SK-N-SH treated with all-trans-retinoic acid at 6 μM for 48 hours (cell line): ENCODE data around the gene PVALEF.

ENCODE experiments used
- ATAC-seq: fragments of 200-7000 bp; cut with Tn5 transposase; 3 replicates; pipeline ENCODE4 v1.9.1; 2020; ENCODE audit warnings: mild to moderate bottlenecking, moderate library complexity
- ARNTL ChIP-seq: fragments of 450-650 bp; formaldehyde crosslinking; IDR thresholded peaks from 2 replicates; pipeline ENCODE4 v1.5.0; 2020; ENCODE audit warnings: low read depth, mild to moderate bottlenecking, moderate library complexity, borderline replicate concordance
- BACH2 ChIP-seq: fragments of 250-450 bp; sonication (Bioruptor Pico); IDR thresholded peaks from 2 replicates; pipeline ENCODE4 v1.9.0; 2021; ENCODE audit warnings: mild to moderate bottlenecking, borderline replicate concordance
- CSDC2 ChIP-seq: fragments of 250-450 bp; sonication (Bioruptor Pico); IDR thresholded peaks from 2 replicates; pipeline ENCODE4 v1.5.0; 2020; ENCODE audit warnings: mild to moderate bottlenecking, moderate library complexity
- GLIS3 ChIP-seq: fragments of 250-450 bp; sonication (Bioruptor Pico); IDR thresholded peaks from 2 replicates; pipeline ENCODE4 v1.5.0; 2020; ENCODE audit warnings: mild to moderate bottlenecking, moderate library complexity
- ISL1 ChIP-seq: fragments of 250-450 bp; sonication (Bioruptor Pico); IDR thresholded peaks from 2 replicates; pipeline ENCODE4 v2.1.2; 2022; ENCODE audit warnings: mild to moderate bottlenecking, moderate library complexity
- OSR1 ChIP-seq: fragments of 250-450 bp; sonication (Bioruptor Pico); IDR thresholded peaks from 2 replicates; pipeline ENCODE4 v1.8.0; 2022; ENCODE audit warnings: moderate library complexity, mild to moderate bottlenecking, inconsistent platforms
- PPARA ChIP-seq: fragments of 250-450 bp; sonication (Bioruptor Pico); IDR thresholded peaks from 2 replicates; pipeline ENCODE4 v1.5.0; 2020; ENCODE audit warnings: mild to moderate bottlenecking, borderline replicate concordance
- RARB ChIP-seq: fragments of 250-450 bp; sonication (Bioruptor Pico); IDR thresholded peaks from 2 replicates; pipeline ENCODE4 v1.8.0; 2021; ENCODE audit warnings: mild to moderate bottlenecking, moderate library complexity
- SNAI2 ChIP-seq: fragments of 250-450 bp; sonication (Bioruptor Pico); IDR thresholded peaks from 2 replicates; pipeline ENCODE4 v1.5.0; 2020; ENCODE audit warnings: mild to moderate bottlenecking, moderate library complexity
- TCF4 ChIP-seq: fragments of 250-450 bp; sonication (Bioruptor Pico); IDR thresholded peaks from 2 replicates; pipeline ENCODE4 v1.8.0; 2021; ENCODE audit warnings: mild to moderate bottlenecking, moderate library complexity, borderline replicate concordance
- ZC3H10 ChIP-seq: fragments of 250-450 bp; sonication (Bioruptor Pico); IDR thresholded peaks from 2 replicates; pipeline ENCODE4 v1.5.1; 2021; ENCODE audit warnings: mild to moderate bottlenecking, moderate library complexity
- ZFP3 ChIP-seq: fragments of 250-450 bp; sonication (Bioruptor Pico); IDR thresholded peaks from 2 replicates; pipeline ENCODE4 v1.5.0; 2020; ENCODE audit warnings: mild to moderate bottlenecking, moderate library complexity
- ZFP30 ChIP-seq: fragments of 450-650 bp; formaldehyde crosslinking; IDR thresholded peaks from 2 replicates; pipeline ENCODE4 v1.5.0; 2022; ENCODE audit warnings: mild to moderate bottlenecking, moderate library complexity
- ZNF565 ChIP-seq: fragments of 450-650 bp; formaldehyde crosslinking; conservative IDR thresholded peaks from 2 replicates; pipeline ENCODE4 v1.5.0; 2020; ENCODE audit warnings: low read depth, mild to moderate bottlenecking, moderate library complexity
- ZNF8 ChIP-seq: fragments of 450-650 bp; formaldehyde crosslinking; IDR thresholded peaks from 2 replicates; pipeline ENCODE4 v1.5.0; 2020; ENCODE audit warnings: mild to moderate bottlenecking, moderate library complexity
- TF ChIP-seq, protein P1 (sequence below): fragments of 250-450 bp; sonication (Bioruptor Pico); IDR thresholded peaks from 2 replicates; pipeline ENCODE4 v1.5.0; 2020; ENCODE audit warnings: mild to moderate bottlenecking, moderate library complexity
- TF ChIP-seq, protein P2 (sequence below): fragments of 250-450 bp; sonication (Bioruptor Pico); IDR thresholded peaks from 2 replicates; pipeline ENCODE4 v1.5.1; 2021; ENCODE audit warnings: mild to moderate bottlenecking, moderate library complexity
- TF ChIP-seq, protein P3 (sequence below): fragments of 250-450 bp; sonication (Bioruptor Pico); IDR thresholded peaks from 2 replicates; pipeline ENCODE4 v1.8.0; 2021; ENCODE audit warnings: low read depth, mild to moderate bottlenecking, moderate library complexity, borderline replicate concordance

Gene PVALEF

DNA sequence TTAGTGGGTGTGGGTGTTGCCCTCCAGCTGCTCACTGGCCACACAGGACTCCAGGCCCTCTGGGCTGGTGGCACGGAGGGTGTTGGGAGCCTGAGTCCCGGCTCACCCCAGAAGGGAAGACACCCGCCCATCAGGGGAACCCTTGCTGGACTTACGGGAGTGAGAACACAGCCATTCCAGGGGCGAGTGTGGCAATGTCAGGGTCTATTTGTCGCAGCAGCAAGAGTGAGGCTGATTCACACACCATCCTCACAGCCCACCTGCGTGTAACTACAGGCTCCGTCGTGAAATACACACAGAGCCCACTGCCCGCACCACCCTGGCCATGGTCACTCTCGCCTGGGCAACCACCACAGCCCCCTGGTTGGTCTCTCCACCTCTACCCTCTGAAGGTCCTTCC is 18.5 kb downstream of the PVALEF start:
- ATAC-seq, result no peak
- TF ChIP-seq ZNF565 (no peak), GLIS3 (no peak)

DNA sequence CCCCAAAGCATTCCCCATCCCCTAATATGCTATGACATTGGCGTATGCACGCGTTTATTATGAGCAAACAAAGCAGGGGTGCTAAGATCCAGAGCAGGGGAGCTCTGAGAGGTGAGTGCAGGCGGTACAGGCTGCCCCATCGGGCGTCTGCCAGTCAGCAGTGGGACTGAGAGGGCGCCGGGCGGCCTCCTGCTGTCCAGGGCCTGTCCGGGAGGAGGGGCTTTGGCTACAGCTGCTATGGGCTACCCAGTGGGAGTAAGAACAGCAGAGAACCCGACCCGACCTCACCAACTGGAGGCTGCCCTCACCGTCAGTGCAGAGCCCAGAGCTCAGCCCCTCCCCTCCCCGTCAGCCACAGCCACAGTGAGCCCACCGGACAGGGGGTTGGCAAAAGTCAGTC is 19.2 kb downstream of the PVALEF start:
- no peak for TF ChIP-seq TCF4 (CRISPR knock-in tag)
- TF ChIP-seq ZNF8 (CRISPR knock-in tag), result no peak
- no peak for TF ChIP-seq ARNTL (CRISPR knock-in tag)
- TF ChIP-seq, protein P1, sequence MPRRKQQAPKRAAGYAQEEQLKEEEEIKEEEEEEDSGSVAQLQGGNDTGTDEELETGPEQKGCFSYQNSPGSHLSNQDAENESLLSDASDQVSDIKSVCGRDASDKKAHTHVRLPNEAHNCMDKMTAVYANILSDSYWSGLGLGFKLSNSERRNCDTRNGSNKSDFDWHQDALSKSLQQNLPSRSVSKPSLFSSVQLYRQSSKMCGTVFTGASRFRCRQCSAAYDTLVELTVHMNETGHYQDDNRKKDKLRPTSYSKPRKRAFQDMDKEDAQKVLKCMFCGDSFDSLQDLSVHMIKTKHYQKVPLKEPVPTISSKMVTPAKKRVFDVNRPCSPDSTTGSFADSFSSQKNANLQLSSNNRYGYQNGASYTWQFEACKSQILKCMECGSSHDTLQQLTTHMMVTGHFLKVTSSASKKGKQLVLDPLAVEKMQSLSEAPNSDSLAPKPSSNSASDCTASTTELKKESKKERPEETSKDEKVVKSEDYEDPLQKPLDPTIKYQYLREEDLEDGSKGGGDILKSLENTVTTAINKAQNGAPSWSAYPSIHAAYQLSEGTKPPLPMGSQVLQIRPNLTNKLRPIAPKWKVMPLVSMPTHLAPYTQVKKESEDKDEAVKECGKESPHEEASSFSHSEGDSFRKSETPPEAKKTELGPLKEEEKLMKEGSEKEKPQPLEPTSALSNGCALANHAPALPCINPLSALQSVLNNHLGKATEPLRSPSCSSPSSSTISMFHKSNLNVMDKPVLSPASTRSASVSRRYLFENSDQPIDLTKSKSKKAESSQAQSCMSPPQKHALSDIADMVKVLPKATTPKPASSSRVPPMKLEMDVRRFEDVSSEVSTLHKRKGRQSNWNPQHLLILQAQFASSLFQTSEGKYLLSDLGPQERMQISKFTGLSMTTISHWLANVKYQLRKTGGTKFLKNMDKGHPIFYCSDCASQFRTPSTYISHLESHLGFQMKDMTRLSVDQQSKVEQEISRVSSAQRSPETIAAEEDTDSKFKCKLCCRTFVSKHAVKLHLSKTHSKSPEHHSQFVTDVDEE (CRISPR knock-in tag), result no peak
- TF ChIP-seq ZNF565, result no peak
- TF ChIP-seq BACH2 (CRISPR knock-in tag), result no peak
- TF ChIP-seq ZFP30 (CRISPR knock-in tag), result no peak
- no peak for TF ChIP-seq ISL1 (CRISPR knock-in tag)
- no peak for TF ChIP-seq OSR1
- TF ChIP-seq SNAI2 (CRISPR knock-in tag), result no peak
- TF ChIP-seq RARB (CRISPR knock-in tag), result no peak
- TF ChIP-seq, protein P2, sequence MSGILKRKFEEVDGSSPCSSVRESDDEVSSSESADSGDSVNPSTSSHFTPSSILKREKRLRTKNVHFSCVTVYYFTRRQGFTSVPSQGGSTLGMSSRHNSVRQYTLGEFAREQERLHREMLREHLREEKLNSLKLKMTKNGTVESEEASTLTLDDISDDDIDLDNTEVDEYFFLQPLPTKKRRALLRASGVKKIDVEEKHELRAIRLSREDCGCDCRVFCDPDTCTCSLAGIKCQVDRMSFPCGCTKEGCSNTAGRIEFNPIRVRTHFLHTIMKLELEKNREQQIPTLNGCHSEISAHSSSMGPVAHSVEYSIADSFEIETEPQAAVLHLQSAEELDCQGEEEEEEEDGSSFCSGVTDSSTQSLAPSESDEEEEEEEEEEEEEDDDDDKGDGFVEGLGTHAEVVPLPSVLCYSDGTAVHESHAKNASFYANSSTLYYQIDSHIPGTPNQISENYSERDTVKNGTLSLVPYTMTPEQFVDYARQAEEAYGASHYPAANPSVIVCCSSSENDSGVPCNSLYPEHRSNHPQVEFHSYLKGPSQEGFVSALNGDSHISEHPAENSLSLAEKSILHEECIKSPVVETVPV (CRISPR knock-in tag), result no peak
- TF ChIP-seq, all 23 proteins: peak for 0
- ATAC-seq, result peak; percentile 19

DNA sequence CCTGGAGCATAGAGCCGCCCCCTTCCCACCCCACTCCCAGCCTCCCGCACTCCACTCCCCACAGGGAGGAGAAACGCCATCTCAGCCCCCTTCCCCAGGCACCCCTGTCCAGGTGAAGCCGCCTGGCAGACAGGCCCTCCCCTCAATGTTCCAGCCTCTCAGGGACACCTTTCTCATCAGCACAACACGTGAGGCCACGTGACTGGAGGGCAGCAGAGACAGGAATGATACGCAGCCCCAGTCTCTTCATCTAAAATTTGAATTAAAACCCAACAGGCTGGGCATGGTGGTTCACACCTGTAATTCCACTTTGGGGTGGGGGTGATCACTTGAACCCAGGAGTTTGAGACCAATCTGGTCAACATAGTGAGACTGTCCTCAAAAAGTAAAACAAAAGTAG is 20.9 kb downstream of the PVALEF start:
- TF ChIP-seq GLIS3 (no peak), ZC3H10 (CRISPR knock-in tag) (no peak), ZFP3 (CRISPR knock-in tag) (no peak), ARNTL (CRISPR knock-in tag) (no peak), CSDC2 (CRISPR knock-in tag) (no peak), BACH2 (CRISPR knock-in tag) (no peak), OSR1 (no peak), ZNF8 (CRISPR knock-in tag) (no peak), TCF4 (CRISPR knock-in tag) (no peak)
- TF ChIP-seq, protein P2 (CRISPR knock-in tag), result no peak
- TF ChIP-seq, protein P3, sequence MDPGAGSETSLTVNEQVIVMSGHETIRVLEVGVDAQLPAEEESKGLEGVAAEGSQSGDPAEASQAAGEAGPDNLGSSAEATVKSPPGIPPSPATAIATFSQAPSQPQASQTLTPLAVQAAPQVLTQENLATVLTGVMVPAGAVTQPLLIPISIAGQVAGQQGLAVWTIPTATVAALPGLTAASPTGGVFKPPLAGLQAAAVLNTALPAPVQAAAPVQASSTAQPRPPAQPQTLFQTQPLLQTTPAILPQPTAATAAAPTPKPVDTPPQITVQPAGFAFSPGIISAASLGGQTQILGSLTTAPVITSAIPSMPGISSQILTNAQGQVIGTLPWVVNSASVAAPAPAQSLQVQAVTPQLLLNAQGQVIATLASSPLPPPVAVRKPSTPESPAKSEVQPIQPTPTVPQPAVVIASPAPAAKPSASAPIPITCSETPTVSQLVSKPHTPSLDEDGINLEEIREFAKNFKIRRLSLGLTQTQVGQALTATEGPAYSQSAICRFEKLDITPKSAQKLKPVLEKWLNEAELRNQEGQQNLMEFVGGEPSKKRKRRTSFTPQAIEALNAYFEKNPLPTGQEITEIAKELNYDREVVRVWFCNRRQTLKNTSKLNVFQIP, result no peak
- TF ChIP-seq, protein P1 (CRISPR knock-in tag), result no peak
- ATAC-seq, result no peak

DNA sequence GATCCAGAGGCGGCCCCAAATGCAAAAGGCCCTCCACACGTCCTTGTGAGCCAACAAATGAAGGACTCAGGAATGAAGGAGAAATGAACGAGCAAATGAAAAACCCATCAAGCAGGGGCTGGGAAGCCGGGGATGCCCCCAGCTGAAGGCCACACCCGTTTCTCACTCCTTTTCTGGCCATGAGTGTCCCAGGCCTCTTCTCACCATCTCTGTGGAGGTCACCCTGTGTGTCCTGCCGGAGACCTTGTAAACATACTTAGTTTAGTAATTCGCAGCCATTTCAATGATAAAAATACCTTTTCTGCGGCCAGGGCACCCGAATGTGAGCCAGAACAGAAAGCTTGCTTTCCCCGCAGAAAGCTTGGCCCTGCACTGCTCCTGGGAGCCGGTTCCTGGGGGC is 21.8 kb downstream of the PVALEF start:
- no peak for ATAC-seq
- TF ChIP-seq ZFP30 (CRISPR knock-in tag) (no peak), ZFP3 (CRISPR knock-in tag) (no peak), PPARA (CRISPR knock-in tag) (no peak)
